Kidney (tissue), 14 donors: Measurements from ENCODE around the gene SMOC1. TPM values are rescaled to one million over a fixed set of nuclear protein-coding genes. Genes with fewer than 3 reads are reported as not detected.

Experiments used
- DNase-seq, 5 donors: peaks; one replicate each; pipeline ENCODE4 v3.0.0-alpha.2; 2013 to 2020
- FAIRE-seq: peaks from 2 replicates; lab custom pipeline; 2012; peaks lifted over from hg19 to GRCh38; lab: Jason Lieb, UNC
- H3K27ac ChIP-seq, 2 donors: one replicate each; pipeline ENCODE4 v1.7.0; 2013; ENCODE audit warnings: low read depth in 2 of 2, low read length in 2 of 2, inconsistent platforms in 1 of 2
- H3K27me3 ChIP-seq: one replicate; pipeline ENCODE4 v1.7.1; 2013; ENCODE audit warnings: low read length, inconsistent platforms; ENCODE audit not compliant: control insufficient read depth, insufficient read depth
- H3K36me3 ChIP-seq, 3 donors: one replicate each; pipeline versions ENCODE4 v1.7.0 to v1.7.1; 2013; ENCODE audit warnings: low read length in 3 of 3, control low read depth in 1 of 3, inconsistent platforms in 1 of 3; ENCODE audit not compliant: insufficient read depth in 3 of 3, control insufficient read depth in 2 of 3
- H3K4me1 ChIP-seq, 3 donors: one replicate each; pipeline versions ENCODE4 v1.7.0 to v1.7.1; 2013; ENCODE audit warnings: low read length in 3 of 3, inconsistent platforms in 1 of 3, low read depth in 1 of 3; ENCODE audit not compliant: control insufficient read depth in 2 of 3, insufficient read depth in 2 of 3
- H3K4me3 ChIP-seq, 3 donors: one replicate each; pipeline versions ENCODE4 v1.7.0 to v1.8.1; 2013; ENCODE audit warnings: low read length in 3 of 3, control low read depth in 1 of 3, inconsistent platforms in 1 of 3
- H3K9ac ChIP-seq, 3 donors: one replicate each; pipeline versions ENCODE4 v1.7.0 to v1.7.1; 2013; ENCODE audit warnings: low read length in 3 of 3, control low read depth in 1 of 3, inconsistent platforms in 1 of 3
- H3K9me3 ChIP-seq, 3 donors: one replicate each; pipeline versions ENCODE4 v1.7.0 to v1.7.1; 2013; ENCODE audit warnings: low read length in 3 of 3, control low read depth in 1 of 3, inconsistent platforms in 1 of 3; ENCODE audit not compliant: control insufficient read depth in 2 of 3, insufficient read depth in 1 of 3
- CTCF ChIP-seq: IDR thresholded peaks from 3 replicates; pipeline ENCODE4 v1.5.1; 2012; ENCODE audit warnings: mild to moderate bottlenecking, moderate library complexity, borderline replicate concordance; ENCODE audit not compliant: insufficient read depth; ENCODE audit errors: extremely low read depth
- intact Hi-C: fragments of 100-400 bp; cut with DNase I; formaldehyde crosslinking; loops from one replicate; pipeline ENCODE4 v1.11.1; 2022
- polyA plus RNA-seq: library from polyadenylated mRNA; stranded (reverse); fragments of 350-450 nt; fragmentation: Illumina TruSeq; extraction: RNeasy Lipid Tissue Mini Kit (QIAGEN cat#74804); gene quantifications from one replicate; pipeline ENCODE4 v1.2.3, GENCODE V29; 2014; ENCODE audit warnings: low read depth, low replicate concordance; ENCODE audit not compliant: insufficient read depth
- total RNA-seq: library from RNA; stranded (reverse); fragmentation: NEBNext Ultra II Directional; extraction: Animal tissue kit (Norgen Biotek cat#: 25700); gene quantifications from one replicate; pipeline ENCODE4 v1.2.1, GENCODE V29; 2021
- donor health status: control.
- donor health status: control.
- donor health status: control.
- donor health status: control.
- donor health status: control.
- donor health status: DM: yes; HTN: yes; CAD: no.
- donor health status: Normal renal cell carcinoma (clear cell type).

SMOC1 gene
- total and polyA plus RNA-seq, 2 donors from 2014 or later: 1.2 to 2.8 TPM

- Histone ChIP-seq H3K9me3 (no peaks in the 10 kb centered on the region), H3K27ac (no peak overlapping the region), H3K9ac (no peak overlapping the region), H3K4me3 (no peak overlapping the region), H3K27me3 (no peaks in the 10 kb centered on the region), H3K4me1 (no peaks in the 10 kb centered on the region), H3K36me3 (no peaks in the 10 kb centered on the region)
- intact Hi-C loops: no loop called here
- FAIRE-seq (no peak), DNase-seq (peak in 1 of 5 donors; percentile 34)
- TF ChIP-seq CTCF: no peak
These were observed 26.5 kb upstream of the SMOC1 start for GRCh38 chr14:69852531-69853321.

- intact Hi-C loops: no loop called here
- FAIRE-seq (no peak), DNase-seq (no peak)
- Histone ChIP-seq H3K4me1 (no peaks in the 10 kb centered on the region), H3K9ac (no peak overlapping the region), H3K27me3 (no peaks in the 10 kb centered on the region), H3K27ac (no peak overlapping the region), H3K36me3 (no peaks in the 10 kb centered on the region), H3K4me3 (no peak overlapping the region), H3K9me3 (no peaks in the 10 kb centered on the region)
- TF ChIP-seq CTCF: no peak
These were observed 25.4 kb upstream of the SMOC1 start for GRCh38 chr14:69853774-69854173.

- DNase-seq (no peak), FAIRE-seq (no peak)
- Histone ChIP-seq H3K36me3 (no peaks in the 10 kb centered on the region), H3K9ac (no peak overlapping the region), H3K27me3 (no peaks in the 10 kb centered on the region), H3K27ac (no peak overlapping the region), H3K9me3 (no peaks in the 10 kb centered on the region), H3K4me3 (no peak overlapping the region), H3K4me1 (no peaks in the 10 kb centered on the region)
- TF ChIP-seq CTCF: no peak
- intact Hi-C loops: no loop called here
These were observed 24.6 kb upstream of the SMOC1 start for GRCh38 chr14:69854598-69854997.
